ENCODE results near the gene CD247. TPM values are rescaled to one million over a fixed set of nuclear protein-coding genes. Genes with fewer than 3 reads are reported as not detected.
A peak's percentile ranks its signal among the peaks of the same experiment; 100 is the strongest.

Gene CD247
- total RNA-seq, 1 experiment from 2014 or later: 0.44 TPM

- Histone ChIP-seq H3K36me3 (ENCODE audit: control insufficient read depth, insufficient read depth, low read length) (no peaks in the 10 kb centered on the region), H3K4me3 (ENCODE audit: low read depth in 2 of 2, low read length in 2 of 2) (no peak overlapping the region), H3K4me1 (ENCODE audit: control insufficient read depth, insufficient read depth, low read length) (no peaks in the 10 kb centered on the region), H3K27ac (ENCODE audit: low read length) (no peak overlapping the region), H3K27me3 (ENCODE audit: control insufficient read depth, insufficient read depth, low read length) (no peaks in the 10 kb centered on the region), H3K9me3 (ENCODE audit: control insufficient read depth, insufficient read depth, low read depth, low read length) (no peaks in the 10 kb centered on the region)
- ChIA-PET CTCF (no interaction called here), POLR2A (no interaction called here)
- DNase-seq (ENCODE audit: low read depth, low spot score) (no peak), ATAC-seq (no peak)
- intact Hi-C loops (cut with micrococcal nuclease; ENCODE audit: unreplicated experiment) (no loop called here), in situ Hi-C loops (cut with HindIII; ENCODE audit: low pct_unique_long_range_greater_than_20kb, low sequenced_read_pairs) (no loop called here)
- BruUV-seq (replicated peaks): no TSS peak
- no peak for TF ChIP-seq POLR2AphosphoS5 (IDR thresholded peaks at IDR 0.05; ENCODE audit: low read depth, low read length)
- no peak for TF ChIP-seq REST (IDR thresholded peaks at IDR 0.05; ENCODE audit: insufficient read depth in 1 of 2, low read depth in 2 of 2, low read length in 1 of 2)
- TF ChIP-seq SIN3A (IDR thresholded peaks at IDR 0.05; ENCODE audit: borderline replicate concordance, insufficient read depth, low read depth, low read length): no peak
- no peak for TF ChIP-seq CTCF (IDR thresholded peaks at IDR 0.05)
- TF ChIP-seq TCF7L2 (IDR thresholded peaks at IDR 0.05; ENCODE audit: low read depth, low read length): no peak
These were observed 67.5 kb downstream of the CD247 start for GRCh38 chr1:167450843-167451242.

- no peaks in the 10 kb centered on the region for H3K27me3 ChIP-seq (ENCODE audit: control insufficient read depth, insufficient read depth, low read length)
- H3K4me1 ChIP-seq (ENCODE audit: control insufficient read depth, insufficient read depth, low read length): no peaks in the 10 kb centered on the region
- CTCF ChIA-PET: no interaction called here
- POLR2A ChIA-PET: interaction anchor here (0.6 to 0.7 kb wide), 2 partner anchors 227 to 574 kb away, joined by 3 read pairs; partner anchors contain the start of gene POU2F1
- ATAC-seq (peak; percentile 14; the same call in 1 of the 2 replicates), DNase-seq (ENCODE audit: low read depth, low spot score) (peak; percentile 41)
- BruUV-seq (replicated peaks): no TSS peak
- H3K9me3 ChIP-seq (ENCODE audit: control insufficient read depth, insufficient read depth, low read depth, low read length): no peaks in the 10 kb centered on the region
- no peak overlapping the region for H3K27ac ChIP-seq (ENCODE audit: low read length)
- TF ChIP-seq TCF7L2 (IDR thresholded peaks at IDR 0.05; ENCODE audit: low read depth, low read length): no peak
- TF ChIP-seq REST (IDR thresholded peaks at IDR 0.05; ENCODE audit: insufficient read depth in 1 of 2, low read depth in 2 of 2, low read length in 1 of 2): no peak
- TF ChIP-seq SIN3A (IDR thresholded peaks at IDR 0.05; ENCODE audit: borderline replicate concordance, insufficient read depth, low read depth, low read length): no peak
- no peak for TF ChIP-seq POLR2AphosphoS5 (IDR thresholded peaks at IDR 0.05; ENCODE audit: low read depth, low read length)
- no peak for TF ChIP-seq CTCF (IDR thresholded peaks at IDR 0.05)
- intact Hi-C loops (cut with micrococcal nuclease; ENCODE audit: unreplicated experiment) (no loop called here), in situ Hi-C loops (cut with HindIII; ENCODE audit: low pct_unique_long_range_greater_than_20kb, low sequenced_read_pairs) (no loop called here)
- H3K36me3 ChIP-seq (ENCODE audit: control insufficient read depth, insufficient read depth, low read length): no peaks in the 10 kb centered on the region
- no peak overlapping the region for H3K4me3 ChIP-seq (ENCODE audit: low read depth in 2 of 2, low read length in 2 of 2)
These were observed 70.7 kb downstream of the CD247 start for GRCh38 chr1:167447521-167448136.

Data from Panc1 (cell line).